Activated CD8-positive, alpha-beta memory T cell treated with anti-CD3 and anti-CD28 coated beads, Interleukin-2, amount 50 U/mL, for 1 hour (primary cell): ENCODE measurements around the gene KCNN2.

Experiments
- DNase-seq: peaks from one replicate; pipeline ENCODE4 v3.0.0-alpha.2; 2020; ENCODE audit errors: extremely low read depth

Gene KCNN2

GRCh38 chr5:114361724-114362196 is at the start of gene KCNN2:
Gene KCNN2 (plus strand): TSS chr5:114362070. CDS start chr5:114362140, 70 bp downstream.
- DNase-seq = no peak

GRCh38 chr5:114312658-114313057 is 49.2 kb upstream of the KCNN2 start:
- DNase-seq = no peak

- no peak for DNase-seq
Measured at GRCh38 chr5:114314061-114314460, 47.8 kb upstream of the KCNN2 start.

- DNase-seq = no peak
Measured at GRCh38 chr5:114316167-114316566, 45.7 kb upstream of the KCNN2 start.

GRCh38 chr5:114317751-114318150 is 44.1 kb upstream of the KCNN2 start:
- DNase-seq = no peak

GRCh38 chr5:114319236-114319635 is 42.6 kb upstream of the KCNN2 start:
- no peak for DNase-seq

- no peak for DNase-seq
Measured at GRCh38 chr5:114319821-114320220, 42.0 kb upstream of the KCNN2 start.

- DNase-seq = no peak
Measured at GRCh38 chr5:114324282-114324681, 37.6 kb upstream of the KCNN2 start.

- no peak for DNase-seq
Measured at GRCh38 chr5:114325541-114325940, 36.3 kb upstream of the KCNN2 start.

- DNase-seq = no peak
Measured at GRCh38 chr5:114327474-114327873, 34.4 kb upstream of the KCNN2 start.

- DNase-seq = no peak
Measured at GRCh38 chr5:114327987-114328386, 33.9 kb upstream of the KCNN2 start.

GRCh38 chr5:114330916-114331531 is 30.8 kb upstream of the KCNN2 start:
- no peak for DNase-seq

GRCh38 chr5:114332493-114332892 is 29.4 kb upstream of the KCNN2 start:
- no peak for DNase-seq

GRCh38 chr5:114332925-114333324 is 28.9 kb upstream of the KCNN2 start:
- DNase-seq = no peak

- no peak for DNase-seq
Measured at GRCh38 chr5:114335391-114335790, 26.5 kb upstream of the KCNN2 start.

- no peak for DNase-seq
Measured at GRCh38 chr5:114339108-114339507, 22.8 kb upstream of the KCNN2 start.

GRCh38 chr5:114346181-114346580 is 15.7 kb upstream of the KCNN2 start:
- no peak for DNase-seq

GRCh38 chr5:114355086-114355830 is 6.6 kb upstream of the KCNN2 start:
- DNase-seq = no peak

- no peak for DNase-seq
Measured at GRCh38 chr5:114358329-114358728, 3.5 kb upstream of the KCNN2 start.

GRCh38 chr5:114360357-114360756 is 1.5 kb upstream of the KCNN2 start:
- no peak for DNase-seq

GRCh38 chr5:114360816-114361723 is 800 bp upstream of the KCNN2 start:
- DNase-seq = no peak
